Stimulated activated CD8-positive, alpha-beta memory T cell treated with anti-CD3 and anti-CD28 coated beads, Interleukin-15, amount 100 ng/mL, for 4 hours (primary cell): ENCODE data around the gene LSP1.

ENCODE experiments used
- DNase-seq, 2 donors: peaks; one replicate each; pipeline ENCODE4 v3.0.0-alpha.2; 2020; ENCODE audit warnings: low read depth in 2 of 2

LSP1 gene

DNA sequence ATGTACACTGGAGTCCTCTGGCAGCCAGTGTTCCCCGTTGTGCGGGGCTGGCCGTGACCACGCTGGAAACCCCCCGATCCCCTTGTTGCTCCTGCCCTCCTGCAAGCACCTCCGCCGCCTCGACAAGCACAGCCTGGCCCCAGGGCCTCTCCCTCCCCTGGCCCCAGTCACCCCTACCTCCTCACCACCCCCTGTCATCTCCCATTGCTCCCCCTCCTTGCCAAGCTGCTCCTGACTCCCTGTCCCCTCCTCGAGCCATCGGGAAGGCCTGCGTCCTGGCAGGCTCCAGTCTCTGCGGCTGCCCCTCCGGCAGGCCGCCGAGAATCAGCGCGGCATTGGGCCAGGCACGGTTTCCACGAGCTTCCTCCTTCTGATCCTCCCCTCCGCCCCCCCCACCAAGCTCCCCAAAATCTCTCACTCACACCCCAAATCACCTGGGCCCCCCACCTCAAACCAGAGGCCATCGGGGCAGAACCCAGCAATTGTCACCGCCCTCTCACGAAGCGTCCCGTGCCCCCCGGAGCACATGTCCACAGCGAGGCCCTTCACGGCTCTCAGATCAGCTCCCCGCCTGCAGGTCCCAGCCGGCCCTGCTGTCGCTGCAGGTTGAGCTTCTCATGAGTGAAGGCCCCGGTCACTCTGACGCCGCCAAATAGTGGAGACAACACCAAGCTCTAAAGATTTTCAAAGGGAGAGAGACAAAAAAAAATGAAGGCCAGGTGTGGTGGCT, 5.7 kb upstream of the LSP1 start:
- no peak for DNase-seq

DNA sequence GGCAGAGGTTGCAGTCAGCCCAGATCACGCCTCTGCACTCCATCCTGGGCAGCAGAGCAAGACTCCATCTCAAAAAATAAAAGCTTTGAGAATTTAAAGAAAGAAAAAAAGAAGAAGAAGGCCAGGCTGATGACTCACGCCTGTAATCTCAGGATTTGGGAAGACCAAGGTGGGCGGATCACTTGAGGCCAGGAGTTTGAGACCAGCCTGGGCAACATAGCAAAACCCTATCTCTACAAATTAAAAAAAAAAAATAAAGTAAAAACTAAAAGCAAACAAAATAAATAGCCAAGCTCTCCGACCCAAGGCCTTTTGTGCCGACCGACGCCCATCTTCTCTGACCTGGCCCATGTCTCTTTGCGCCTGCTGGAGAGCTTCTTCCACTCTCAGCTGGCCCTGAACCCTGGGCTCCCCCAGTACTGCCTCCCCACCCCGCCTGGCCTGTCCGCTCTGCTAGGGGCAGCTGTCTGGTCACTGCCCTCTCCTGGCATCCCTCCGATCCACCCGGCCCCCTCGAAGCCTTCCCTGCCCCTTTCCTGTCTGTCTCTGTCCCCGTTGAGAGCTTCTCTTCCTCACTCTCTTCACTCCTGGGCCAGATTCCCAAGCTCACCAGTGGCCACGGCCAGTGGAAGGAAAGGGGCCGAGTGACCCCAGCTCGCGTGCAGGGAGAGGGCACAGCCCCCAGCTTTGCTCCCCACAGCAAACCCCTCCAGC, 4.8 kb upstream of the LSP1 start:
- DNase-seq = no peak

DNA sequence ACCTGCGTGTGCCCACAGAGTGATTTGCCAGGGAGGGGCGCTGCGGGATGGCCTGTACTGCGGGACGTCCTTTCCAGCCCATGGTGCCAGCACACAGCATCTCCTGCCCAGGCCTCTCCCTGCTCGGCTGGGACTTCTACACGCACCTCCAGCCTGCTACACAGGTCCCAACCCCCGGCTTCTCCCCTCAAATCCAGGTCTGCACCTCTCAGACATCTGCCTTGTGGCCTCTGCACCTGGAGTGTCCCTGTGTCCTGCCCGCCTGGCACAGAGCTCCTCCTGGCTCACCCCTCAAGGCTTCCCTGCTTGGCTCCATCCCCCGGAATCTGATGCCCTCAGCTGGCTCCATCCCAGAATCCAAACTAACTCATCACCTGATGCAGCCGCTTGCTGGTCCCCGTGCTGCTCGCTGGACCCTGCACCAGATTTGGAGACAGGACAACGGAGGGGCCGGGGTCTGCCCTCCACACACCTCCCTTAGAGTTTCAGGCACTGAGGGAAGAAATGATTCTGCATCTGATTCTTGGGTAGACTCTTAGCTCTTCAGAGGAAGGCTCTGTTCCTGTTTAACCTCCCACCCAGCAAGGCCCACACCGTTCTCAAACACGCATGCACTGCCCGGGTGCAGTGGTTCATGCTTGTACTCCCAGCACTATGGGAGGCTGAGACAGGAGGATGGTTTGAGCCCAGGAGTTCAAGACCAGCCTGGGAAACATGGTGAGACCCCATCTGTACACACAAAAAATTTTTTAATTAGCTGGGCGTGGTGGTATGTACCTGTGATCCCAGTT, 4.0 kb upstream of the LSP1 start:
- no peak for DNase-seq

DNA sequence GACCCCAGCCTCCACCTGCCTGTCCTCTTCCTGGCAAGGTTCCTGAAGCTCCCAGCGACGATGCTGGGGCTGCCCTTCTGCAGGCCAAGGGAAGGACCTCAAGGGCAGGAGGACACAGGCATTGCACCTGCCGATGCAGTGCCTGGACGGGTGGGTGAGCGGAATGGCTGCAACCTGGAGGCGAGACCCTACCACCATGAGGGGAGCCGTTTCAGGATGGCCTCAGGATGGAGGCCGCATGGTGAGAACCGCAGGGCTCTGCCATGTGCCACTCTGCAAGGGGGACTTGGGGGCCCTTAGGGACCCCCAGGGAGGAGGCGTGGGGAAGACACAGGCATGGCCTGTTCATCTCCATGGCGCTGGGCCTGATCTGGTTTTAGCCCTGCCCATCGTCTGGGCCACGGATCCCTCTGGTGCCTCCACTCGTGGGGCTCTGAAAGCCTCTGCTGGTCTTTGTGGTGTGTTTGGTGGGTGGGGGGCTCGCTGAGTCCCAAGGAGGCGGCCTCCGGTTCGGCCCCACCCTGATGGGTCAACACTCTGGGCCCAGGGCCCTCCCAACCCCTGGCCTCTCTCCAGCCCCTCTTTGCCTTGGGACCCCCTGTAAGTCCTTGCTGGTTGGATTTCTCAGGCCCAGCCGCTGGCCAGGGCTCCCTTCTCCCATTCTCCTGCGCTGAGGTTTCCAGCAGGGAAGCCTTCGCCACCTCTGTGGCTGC, 1.3 kb upstream of the LSP1 start:
- DNase-seq = no peak

DNA sequence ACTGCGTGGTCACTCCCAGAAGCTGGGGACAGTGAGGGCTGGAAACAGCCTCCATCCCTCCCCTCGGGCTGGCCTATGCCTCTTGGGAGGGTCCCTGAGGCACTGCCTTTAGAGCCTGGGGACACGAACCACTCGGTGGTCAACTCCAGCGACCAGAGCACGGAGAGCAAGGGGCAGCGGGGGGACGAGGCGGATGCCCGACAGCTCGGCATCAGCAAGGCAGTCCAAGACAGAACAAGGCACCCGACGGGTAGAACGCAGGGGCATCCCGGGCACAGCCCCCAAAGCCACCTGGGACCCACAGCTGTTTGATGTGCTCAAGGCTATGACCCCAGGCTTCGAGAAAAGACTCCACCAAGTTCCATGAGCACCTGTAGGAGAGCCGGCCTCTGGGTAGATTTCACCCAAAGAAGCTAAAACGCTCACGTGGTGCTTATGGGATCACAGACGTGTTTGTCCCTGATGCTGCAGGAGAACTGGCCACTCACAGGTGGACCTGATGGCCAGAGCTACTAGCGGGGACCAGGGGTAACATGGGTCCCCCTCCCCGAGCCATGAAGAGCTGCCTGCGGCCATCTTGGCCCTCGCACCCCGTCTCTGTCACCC, 510 bp upstream of the LSP1 start:
- no peak for DNase-seq

DNA sequence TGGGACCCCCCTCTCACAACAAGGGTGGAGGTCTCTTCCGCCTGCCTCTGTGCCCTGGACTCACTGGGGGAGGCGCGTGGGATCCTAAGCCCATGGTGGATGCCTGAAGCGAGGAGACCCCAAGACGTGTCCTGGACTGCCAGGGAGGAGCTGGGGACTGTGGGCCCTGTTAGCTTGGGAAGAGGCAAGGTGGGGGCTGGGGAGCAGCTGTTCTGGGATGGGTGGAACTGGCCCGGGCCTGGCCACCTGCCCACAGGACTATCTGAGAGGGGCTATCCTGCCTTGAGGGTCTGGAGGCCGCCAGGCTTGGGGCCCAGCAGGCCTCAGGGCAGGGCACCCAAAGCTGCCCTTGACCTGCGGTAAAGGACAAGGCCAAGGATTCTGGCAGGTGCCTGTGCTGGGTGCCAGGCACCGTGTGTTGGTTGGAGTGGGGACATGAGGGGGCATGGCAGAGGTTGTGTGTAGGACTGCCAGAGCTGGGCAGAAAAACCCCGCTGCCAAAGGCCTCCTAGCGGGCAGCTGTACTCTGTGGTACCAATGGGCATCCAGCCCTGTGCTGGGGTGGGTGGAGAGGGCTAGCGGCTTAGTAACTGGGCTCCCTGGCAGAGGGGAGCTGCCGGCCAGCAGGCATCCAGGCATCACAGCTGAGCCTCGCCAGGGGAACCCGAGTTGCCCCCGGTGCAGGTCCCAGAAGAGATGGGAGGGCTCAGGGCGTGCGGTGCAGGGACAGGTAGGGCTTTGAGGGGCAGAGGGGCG, 670 bp downstream of the LSP1 start:
- no peak for DNase-seq

DNA sequence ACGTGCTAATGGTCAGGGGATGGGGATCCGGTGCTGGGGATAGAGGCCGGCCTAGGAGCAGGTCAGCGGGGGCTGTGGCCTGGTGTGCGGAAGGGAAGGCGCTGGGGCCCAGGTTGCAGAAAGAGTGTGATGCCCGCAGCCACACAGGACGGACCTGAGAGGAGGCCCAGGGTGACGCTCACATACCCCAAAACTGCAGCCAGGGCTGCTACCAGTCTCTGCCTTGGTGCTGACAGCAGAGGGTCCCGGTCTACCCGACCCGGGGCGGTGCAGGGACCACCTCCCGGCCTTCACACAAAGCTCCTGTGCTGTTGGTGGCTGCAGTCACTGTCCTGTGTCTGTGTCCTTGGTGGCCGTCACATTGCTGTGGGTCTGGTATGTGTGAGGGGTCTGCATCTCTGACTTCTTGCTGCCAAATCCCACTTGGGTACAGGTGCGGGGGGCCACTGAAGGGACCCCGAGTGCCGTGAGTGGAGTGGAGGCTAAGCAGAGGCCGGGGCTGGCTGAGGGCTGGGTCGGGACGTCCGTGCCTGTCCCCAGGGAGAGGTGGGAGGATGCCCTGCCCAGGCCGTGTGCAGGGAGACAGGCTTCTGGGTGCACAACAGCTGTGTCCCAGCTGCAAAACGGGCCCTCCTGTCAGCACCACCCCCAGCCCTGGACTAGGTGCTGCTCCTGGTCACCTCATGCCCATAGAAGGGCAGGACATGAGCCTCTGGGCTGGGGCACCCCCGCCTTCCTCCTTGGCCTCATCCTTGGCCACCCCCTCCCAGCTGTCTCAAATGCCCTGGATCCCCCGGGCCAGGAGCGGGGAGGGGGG, 1.5 kb downstream of the LSP1 start:
- no peak for DNase-seq

DNA sequence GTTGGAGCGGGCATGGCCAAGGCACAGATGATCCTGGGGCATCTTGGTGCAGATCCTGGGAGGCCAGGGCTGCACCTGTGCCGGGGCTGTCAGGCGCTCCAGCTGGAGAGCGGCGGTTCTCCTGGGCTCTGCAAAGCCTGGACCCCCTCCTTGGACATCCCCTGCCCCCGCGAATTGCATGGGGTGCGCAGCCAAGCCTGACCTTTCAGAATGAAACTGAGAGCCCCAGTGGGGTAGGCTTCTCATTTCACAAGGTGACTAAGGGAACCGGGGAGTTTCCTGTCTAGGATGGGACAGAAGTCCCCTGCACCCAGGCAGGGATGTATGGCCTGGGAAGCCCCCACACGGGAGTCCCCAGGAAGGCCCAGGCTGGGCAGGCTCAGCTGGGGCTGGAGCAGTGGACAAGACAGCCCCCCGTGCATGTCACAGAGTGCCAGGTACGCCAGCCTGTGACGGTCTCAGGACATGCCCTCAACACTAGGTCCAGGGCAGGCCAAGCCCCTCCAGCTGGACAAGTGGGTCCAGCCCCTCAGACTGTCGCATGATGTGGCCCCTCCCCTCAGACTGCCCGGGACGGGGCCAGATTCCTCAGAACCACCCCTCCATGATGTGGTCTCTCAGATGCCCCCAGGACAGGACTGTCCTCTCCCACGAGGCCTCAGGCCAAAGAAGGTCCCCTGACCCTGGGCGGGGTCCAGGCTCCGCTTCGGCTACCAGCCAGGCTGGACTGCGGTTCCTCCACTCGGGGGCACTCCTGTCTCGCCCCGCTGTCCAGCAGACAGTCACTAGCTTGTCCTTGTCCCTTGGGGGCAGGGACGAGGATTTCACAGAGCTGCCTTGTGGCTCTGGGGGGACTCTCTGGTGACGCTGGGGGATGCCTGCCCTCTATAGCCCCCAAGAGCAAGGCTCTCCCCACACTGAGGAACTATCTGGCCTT, 2.3 kb downstream of the LSP1 start:
- DNase-seq = no peak

DNA sequence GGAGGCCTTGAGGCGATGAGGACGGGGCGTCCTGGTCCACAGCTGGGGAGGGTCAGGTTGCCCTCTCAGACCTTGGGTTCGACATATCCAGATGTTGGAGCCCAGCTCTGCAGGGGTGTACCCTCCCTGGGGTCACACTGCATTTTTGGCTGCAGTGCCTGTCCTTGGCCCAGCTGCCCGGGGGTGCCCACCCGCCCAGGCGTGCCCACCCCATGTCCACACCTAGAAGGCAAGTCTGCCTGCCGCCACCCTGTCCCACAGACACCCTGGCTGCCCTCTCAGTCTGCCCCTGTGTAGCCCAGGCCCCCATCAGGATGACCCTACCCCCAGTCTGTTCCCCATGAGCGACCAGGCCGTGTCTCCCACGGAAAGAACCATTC, 3.0 kb downstream of the LSP1 start:
- no peak for DNase-seq

DNA sequence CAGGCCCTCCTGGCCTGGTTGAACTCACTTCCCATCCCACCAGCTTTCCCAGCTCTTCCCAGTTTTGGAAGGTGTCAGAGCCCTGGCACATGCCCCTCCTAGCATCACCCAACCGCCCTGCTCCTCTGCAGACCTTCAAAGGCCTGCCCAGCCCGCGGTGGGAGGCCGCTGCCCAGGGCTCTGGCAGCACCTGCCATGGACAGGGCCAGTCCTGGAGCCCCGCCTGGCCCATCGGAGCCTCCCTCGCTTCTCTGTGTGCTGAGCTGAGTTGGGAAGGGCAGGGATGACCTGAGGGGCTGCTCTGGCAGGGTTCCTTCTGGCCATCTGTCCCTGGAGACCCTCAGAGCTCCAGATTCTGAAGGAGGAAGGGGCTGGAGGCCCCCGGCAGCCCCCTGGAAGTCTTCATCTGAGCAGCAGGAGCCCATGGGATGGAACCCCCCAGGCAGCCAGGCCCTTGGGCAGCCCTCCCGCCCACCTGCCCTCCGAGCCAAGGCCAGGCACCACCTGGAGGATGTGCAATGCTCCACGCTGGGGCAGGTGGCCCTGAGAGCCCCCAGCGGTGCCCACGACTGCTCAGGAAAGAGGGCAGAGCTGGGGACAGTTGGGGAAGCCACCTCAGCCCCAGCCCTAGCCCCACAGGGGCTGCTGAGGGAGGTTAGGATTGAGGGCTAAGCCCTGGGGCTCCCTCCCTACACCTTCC, 3.6 kb downstream of the LSP1 start:
- no peak for DNase-seq

DNA sequence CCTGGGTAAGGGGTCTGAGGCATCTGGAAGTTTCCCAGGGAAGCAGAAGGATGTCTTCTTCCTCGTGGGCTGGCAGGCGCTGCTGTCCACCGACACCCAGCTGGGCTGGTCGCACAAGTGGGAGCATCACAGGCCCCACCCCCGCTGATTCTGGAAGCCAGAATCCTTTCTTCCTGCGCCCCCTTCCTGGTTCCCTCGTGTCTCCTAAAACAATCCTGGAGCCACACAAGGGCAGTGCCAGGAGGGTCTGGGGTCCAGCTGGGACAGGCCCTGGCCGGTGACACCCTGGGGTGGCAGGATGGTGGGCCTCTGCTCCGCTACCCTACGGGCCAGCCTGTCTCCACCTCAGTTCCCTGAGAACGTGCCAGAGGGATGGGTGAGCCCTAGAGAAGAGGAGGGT, 4.2 kb downstream of the LSP1 start:
- DNase-seq = no peak

DNA sequence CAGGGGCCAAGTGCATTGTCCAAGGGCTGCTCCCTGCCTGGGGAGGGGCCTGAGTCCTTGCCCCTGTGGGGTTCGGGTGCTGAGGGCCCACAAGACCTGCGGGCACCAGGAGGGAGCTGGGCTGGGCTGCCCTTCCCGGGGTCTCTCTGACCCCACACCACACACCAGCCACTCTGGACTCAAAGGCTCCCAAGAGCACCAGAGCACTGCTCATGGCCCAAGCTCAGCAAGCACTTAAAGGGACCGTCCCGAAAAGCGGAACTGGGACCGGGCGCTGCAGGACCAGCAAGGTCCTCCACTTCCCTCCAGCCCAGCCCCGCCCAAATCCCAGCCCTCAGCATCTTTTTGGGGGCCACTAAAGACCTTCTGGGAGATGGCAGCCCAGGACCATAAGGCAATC, 5.3 kb downstream of the LSP1 start:
- DNase-seq = no peak

DNA sequence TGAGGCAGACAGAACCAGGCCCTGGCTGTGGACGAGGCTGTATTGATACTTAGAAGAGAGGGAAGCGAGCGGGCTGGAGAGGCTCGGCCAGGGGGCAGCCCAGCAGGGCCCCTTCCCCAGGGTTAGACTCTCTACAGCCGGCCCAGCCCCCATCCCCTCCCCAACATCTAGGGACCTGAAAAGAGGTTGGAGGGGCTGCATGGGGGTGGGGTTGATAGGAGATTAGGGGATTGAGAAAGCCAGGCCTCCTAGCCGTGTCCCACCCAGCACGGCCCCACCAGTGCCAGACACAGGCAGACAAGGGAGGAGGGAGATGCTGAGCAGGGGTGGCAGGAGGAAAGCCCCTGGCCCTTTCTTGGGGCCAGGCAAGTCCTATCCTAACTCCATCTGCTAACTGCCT, 5.7 kb downstream of the LSP1 start:
- DNase-seq = no peak

DNA sequence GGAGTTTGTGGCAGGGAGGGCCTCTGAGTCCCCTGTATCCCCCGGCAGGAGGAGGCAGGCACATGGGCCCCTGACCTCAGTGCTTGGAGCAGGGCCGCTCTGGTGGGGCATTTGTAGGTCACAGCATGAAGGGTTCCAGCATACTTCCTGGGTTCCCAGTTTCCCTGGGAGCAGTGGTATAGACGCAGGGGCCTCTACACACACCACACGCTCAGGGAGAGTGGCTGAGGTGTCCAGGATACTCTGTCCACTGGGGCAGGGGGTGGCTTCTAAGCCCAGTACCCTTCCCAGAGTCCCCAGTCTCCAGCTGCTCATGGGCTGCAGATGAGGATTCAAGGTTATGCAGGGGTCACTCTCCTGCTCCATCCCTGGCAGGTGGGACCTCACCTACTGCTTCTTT, 6.1 kb downstream of the LSP1 start:
- DNase-seq = no peak

DNA sequence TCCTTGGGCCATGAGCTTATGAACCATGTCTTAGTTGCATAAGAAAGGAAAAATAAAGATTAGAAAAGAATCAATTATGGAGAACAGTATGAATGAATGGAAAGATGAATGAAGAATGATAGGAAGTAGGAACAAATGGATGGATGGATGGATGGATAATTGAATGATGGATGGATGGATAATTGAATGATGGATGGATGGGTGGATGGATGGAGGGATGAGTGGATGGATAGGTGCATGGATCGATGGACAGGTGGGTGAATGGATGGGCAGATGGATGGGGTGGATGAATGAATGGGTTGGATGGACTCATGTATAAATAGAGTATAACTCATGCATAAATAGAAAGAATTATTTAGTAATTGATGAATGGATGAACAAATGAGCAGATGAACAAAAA, 7.2 kb downstream of the LSP1 start:
- DNase-seq = no peak

DNA sequence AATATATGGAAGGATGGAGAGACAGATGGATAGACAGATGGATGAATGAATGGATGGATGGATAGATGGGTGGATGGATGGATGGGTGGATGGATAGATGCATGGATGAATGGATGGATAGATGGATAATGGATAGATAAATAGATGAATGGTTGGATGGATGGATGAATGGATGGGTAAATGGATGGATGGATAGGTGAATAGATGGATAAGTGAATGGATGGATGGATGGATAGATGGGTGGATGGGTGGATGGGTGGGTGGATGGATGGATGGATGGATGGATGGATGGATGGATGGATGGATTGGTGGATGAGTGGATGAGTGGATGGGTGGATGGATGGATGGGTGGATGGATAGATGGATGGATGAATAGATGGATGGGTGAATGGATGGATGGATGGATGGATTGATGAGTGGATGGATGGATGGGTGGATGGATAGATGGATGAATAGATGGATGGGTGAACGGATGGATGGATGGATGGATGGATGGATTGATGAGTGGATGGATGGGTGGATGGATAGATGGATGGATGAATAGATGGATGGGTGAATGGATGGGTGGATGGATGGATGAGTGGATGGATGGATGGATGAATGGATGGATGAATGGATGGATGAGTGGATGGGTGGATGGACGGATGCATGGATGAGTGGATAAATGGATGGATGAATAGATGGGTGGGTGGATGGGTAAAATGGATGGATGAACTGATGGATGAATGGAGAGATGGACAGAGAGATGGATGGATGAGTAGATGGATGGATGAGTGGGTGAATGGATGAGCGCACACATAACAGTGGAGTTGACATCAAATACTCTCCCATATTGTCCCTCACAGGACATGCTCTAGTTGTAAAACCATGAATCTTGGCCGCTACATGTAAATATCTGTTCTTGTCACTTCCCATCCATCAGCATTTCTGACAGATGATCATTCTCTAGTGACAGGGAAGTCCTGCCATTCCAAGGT, 8.8 kb downstream of the LSP1 start:
- DNase-seq = no peak
